HG03571 (cell line): ENCODE data around the gene SRCAP.
A peak's percentile ranks its signal among the peaks of the same experiment; 100 is the strongest.

Experiments
- ATAC-seq: cut with Tn5 transposase; IDR thresholded peaks from one replicate; pipeline ENCODE4 v1.9.1; 2021; ENCODE audit not compliant: unreplicated experiment

The SRCAP gene

GRCh38 chr16:30755955-30756780 lies 57.2 kb downstream of the SRCAP start:
- no peak for ATAC-seq

- ATAC-seq: no peak
Measured at GRCh38 chr16:30756781-30757100, 57.8 kb downstream of the SRCAP start.

- ATAC-seq: no peak
Measured at GRCh38 chr16:30757316-30757715, 58.3 kb downstream of the SRCAP start.

DNA sequence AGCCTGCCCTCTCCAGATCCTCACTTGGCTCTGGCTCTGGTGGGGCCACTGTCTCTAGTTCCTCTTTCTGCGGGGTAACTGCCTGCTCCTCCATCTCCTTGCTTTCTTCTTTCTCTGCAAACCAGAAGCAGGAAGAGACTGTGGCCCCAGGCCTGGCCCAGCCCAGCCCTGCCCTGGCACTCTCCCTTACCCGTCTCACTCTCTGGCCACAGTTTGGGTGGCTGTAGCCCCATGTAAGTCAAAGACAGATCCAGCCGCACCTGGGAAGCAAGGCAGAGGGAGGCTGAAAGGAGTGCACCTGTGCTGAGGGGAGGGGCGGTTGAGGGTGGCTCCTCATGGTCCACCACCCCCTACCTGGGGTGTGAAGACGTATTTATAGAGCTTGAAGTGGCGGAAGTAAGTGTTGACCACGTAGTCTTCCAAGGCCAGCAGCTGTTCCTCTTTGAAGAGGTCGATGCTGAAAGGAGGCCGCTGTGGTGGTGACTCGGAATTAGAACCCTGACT lies 60.1 kb downstream of the SRCAP start:
- no peak for ATAC-seq

- no peak for ATAC-seq
Measured at GRCh38 chr16:30760001-30760559, 61.1 kb downstream of the SRCAP start.

DNA sequence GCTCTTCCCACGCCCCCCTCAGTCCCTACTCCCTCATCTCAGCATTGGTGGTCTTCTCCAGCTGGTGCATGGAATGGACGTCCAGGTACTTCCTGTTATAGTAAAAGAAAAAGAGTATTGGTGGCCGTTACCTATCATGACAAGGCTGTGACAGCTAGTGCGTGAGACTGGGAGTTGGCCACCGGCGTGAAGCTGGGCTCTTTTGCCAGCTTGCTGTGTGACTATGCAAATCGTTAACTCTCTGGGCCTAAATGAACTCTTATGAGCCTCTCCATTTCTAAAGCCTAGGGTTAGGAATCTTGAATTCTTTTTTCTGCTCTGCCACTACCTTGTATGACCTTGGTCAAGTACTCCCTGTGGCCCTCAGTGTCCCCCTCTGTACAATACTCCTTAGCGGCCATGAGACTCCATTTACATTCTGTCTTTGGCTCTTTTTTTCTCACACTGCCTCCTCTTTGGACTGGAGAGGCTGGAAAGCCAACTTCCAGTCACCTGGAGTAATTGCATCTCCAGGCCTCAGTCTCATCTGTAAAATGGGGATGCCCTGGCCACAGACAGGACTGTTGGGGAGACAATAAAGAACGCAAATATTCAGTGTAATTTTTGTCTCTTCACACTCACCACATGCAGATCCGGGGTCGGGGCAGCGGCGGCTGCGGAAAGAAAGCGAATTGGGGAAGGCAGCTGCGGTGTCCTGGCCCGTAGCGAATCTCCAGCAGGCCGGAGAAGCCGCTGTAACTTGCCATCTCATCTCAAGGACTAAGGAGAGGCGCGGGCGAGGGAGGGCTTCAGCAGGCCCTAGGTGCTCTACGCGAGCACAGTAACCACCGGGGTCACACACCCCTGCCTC lies 61.8 kb downstream of the SRCAP start:
- peak; percentile 14 for ATAC-seq

GRCh38 chr16:30761427-30761927 lies 62.5 kb downstream of the SRCAP start:
- ATAC-seq: peak; percentile 28

GRCh38 chr16:30761928-30762902 lies 63.2 kb downstream of the SRCAP start, which contains the start of the genes CFAP119 and RNF40:
Gene CFAP119 (minus strand): TSS chr16:30762062. CDS start chr16:30761748, 314 bp downstream.
Gene RNF40 (plus strand): TSS chr16:30762322. CDS start chr16:30762546, 224 bp downstream.
- peak; percentile 80 for ATAC-seq

DNA sequence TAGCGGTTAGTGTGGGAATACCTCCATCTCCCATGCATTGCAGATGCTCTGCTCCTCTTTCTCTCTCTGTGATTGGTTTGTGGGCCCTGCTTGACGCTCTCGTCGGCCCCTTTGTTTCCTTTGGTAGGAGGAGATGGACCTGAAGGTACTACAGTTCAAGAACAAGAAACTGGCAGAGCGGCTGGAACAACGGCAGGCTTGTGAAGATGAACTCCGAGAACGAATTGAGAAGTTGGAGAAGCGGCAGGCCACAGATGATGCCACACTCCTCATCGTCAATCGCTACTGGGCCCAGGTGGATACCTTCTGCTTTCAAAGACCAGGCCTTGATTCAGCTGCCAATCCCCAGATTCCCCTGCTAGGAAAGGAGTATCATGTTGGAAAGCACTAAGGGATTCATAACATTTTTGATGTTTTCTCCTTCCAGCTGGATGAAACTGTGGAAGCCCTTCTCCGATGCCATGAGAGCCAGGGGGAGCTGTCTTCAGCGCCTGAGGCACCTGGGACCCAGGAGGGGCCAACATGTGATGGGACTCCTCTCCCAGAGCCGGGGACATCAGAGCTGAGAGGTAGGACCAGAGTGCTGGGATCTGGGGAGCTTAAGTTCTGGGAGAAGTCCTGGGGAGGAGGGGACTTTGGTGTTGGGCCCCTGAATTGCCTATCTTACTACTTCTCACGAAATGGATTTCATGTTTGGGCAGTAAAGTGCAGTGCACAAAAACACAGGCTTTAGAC lies 64.2 kb downstream of the SRCAP start:
- ATAC-seq: no peak

DNA sequence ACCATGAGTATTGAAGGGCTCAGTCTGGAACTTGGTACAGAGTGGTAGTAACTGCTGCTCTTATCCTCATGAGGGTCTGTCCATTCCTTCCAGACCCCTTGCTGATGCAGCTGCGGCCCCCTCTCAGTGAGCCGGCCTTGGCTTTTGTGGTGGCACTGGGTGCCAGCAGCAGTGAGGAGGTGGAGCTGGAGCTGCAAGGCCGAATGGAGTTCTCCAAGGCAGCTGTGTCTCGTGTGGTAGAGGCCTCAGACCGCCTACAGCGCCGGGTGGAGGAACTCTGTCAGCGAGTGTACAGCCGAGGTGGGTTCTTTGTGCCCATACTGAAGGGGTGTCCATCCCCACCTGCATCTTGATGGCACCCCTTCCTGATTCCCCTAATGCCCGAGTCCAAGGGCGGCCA lies 65.1 kb downstream of the SRCAP start:
- ATAC-seq: no peak

DNA sequence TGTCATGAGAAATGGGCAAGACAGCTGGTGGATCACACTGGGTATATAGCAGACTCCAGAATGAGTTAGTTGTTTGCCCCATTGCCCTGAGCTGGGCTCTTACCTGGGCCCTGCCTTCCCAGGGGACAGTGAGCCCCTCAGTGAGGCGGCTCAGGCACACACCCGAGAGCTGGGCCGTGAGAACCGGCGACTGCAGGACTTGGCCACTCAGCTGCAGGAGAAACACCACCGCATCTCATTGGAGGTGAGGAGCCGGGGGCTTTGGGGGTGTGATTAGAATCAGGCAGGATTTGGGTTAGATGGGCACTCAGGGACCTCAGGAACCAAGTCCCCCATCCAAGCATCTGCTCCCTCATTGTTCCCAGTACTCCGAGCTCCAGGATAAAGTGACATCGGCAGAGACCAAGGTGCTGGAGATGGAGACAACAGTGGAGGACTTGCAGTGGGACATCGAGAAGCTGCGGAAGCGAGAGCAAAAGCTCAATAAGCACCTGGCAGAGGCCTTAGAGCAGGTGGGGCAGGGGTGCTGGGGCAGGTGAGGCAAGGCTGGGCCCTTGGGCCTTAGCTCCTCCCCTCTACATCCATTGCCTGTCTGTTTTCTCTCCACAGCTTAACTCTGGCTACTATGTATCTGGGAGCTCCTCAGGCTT lies 66.0 kb downstream of the SRCAP start:
- no peak for ATAC-seq

DNA sequence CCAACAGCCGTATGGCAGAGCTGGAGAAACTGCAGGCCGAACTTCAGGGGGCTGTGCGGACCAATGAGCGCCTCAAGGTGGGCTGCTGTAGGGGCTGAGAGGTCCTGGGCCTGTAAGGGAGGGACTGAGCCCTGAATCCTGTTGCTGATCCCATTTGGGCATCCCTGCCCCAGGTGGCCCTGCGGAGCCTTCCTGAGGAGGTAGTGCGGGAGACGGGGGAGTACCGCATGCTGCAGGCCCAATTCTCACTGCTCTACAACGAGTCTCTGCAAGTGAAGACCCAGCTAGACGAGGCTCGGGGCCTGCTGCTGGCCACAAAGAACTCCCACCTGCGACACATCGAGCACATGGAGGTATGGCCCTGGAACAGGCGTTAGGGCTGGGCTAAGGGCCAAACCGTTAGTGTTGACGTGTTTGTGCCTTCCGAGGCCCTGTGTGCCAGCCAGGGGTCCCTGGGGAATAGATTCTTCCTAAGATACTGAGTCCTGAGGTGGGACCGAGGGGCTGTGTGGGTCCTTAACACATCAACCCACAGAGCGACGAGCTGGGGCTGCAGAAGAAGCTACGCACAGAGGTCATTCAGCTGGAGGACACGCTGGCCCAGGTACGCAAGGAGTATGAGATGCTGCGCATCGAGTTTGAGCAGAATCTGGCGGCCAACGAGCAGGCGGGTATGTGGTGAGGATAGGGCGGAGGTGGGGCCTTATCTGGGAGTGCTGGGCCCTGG lies 67.4 kb downstream of the SRCAP start:
- no peak for ATAC-seq

DNA sequence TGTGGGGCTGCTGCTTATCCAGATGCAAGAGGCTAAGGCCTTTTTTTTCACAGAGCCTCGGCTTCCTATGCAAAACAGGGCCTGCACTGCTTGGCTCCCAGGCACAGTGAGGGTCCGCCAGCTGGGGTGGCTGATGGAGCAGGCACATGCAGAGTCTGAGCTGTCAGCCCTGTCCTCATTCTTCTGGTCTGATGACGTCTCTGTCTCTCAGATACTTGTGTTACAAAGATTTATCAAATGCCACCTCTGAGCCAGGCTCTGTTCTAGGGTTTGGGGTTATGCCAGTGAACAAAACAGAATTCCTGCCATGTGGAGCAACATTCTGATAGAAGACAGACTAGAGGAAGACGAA lies 67.9 kb downstream of the SRCAP start:
- ATAC-seq: no peak

GRCh38 chr16:30767767-30768465 lies 68.9 kb downstream of the SRCAP start:
- ATAC-seq: no peak

DNA sequence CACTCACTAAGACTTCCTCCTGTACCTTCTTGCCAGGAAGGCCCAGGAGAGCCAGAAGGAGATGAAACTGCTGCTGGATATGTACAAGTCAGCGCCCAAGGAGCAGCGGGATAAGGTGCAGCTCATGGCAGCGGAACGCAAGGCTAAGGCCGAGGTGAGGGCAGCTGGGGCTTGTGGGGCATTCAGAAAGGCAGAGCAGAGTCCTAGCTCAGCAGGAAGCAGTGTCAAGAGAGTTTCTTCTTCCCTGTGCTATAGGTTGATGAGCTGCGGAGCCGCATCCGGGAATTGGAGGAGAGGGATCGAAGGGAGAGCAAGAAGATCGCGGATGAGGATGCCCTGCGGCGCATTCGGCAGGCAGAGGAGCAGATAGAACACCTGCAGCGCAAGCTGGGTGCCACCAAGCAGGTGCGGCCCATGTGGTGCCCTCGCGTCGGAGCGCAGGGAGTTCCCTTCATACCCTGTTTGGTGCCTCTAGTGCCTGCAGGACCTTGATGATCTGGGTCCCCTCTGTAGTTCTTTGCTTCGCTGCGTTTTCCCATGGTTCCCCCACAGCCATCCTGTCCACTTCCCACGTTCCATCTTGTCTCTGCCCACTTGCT lies 69.7 kb downstream of the SRCAP start:
- ATAC-seq: no peak

DNA sequence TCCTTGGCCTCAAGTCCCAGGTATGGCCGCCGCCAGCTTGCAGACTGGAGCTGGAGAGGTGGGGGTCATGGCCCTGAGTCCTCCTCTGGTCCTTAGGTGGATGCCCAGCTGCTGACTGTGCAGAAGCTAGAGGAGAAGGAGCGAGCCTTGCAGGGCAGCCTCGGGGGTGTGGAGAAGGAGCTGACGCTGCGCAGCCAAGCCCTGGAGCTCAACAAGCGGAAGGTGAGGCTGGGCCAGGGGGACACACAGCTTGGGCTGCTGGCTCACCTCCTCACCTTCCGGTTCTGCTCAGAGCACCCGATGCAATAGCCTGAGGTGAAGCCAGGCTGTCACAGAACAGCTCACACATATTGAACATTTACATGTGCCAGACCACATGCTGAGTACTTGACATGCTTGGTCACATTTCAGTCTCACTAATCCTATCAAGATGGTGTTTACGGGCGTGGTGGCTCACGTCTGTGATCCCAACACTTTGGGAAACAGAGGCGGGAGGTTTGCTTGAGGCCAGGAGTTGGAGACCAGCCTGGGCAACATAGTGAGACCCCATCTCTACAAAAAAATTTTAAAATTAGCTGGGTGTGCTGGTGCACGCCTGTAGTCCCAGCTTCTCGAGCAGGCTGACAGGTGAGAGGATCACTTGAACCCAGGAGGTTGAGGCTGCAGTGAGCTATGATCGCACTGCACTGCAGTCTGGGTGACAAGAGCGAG lies 70.6 kb downstream of the SRCAP start:
- no peak for ATAC-seq

- no peak for ATAC-seq
Measured at GRCh38 chr16:30771726-30772125, 72.8 kb downstream of the SRCAP start.
